HEK293 (cell line): ENCODE measurements around the gene CAPNS1.

ENCODE experiments used
- FEZF1 ChIP-seq: fragments of 450-650 bp; formaldehyde crosslinking; IDR thresholded peaks from 2 replicates; pipeline ENCODE4 v1.5.1; 2016; ENCODE audit warnings: missing biosample characterization, missing genetic modification characterization
- KLF16 ChIP-seq: fragments of 450-650 bp; formaldehyde crosslinking; IDR thresholded peaks from 2 replicates; pipeline ENCODE4 v1.5.1; 2017; ENCODE audit warnings: missing biosample characterization, missing genetic modification characterization
- MYNN ChIP-seq: fragments of 450-650 bp; formaldehyde crosslinking; IDR thresholded peaks from 2 replicates; pipeline ENCODE4 v1.5.1; 2016; ENCODE audit warnings: missing biosample characterization, missing genetic modification characterization, borderline replicate concordance
- PBX3 ChIP-seq: sonication (generic); formaldehyde crosslinking; IDR thresholded peaks from 2 replicates; pipeline ENCODE4 v1.8.1; 2022; ENCODE audit warnings: mild to moderate bottlenecking, moderate library complexity, missing genetic modification reagents
- SCRT1 ChIP-seq: fragments of 450-650 bp; formaldehyde crosslinking; IDR thresholded peaks from 2 replicates; pipeline ENCODE4 v1.5.1; 2016; ENCODE audit warnings: missing biosample characterization, missing genetic modification characterization, borderline replicate concordance
- ZBTB1 ChIP-seq: fragments of 450-650 bp; formaldehyde crosslinking; IDR thresholded peaks from 2 replicates; pipeline ENCODE4 v1.5.1; 2016; ENCODE audit warnings: missing biosample characterization, missing genetic modification characterization
- ZBTB11 ChIP-seq: fragments of 450-650 bp; formaldehyde crosslinking; conservative IDR thresholded peaks from 2 replicates; pipeline ENCODE4 v1.5.1; 2016; ENCODE audit warnings: low read depth, missing biosample characterization, missing genetic modification characterization
- ZBTB17 ChIP-seq: fragments of 450-650 bp; formaldehyde crosslinking; IDR thresholded peaks from 2 replicates; pipeline ENCODE4 v1.5.1; 2016; ENCODE audit warnings: missing biosample characterization, missing genetic modification characterization
- ZBTB20 ChIP-seq: fragments of 450-650 bp; formaldehyde crosslinking; IDR thresholded peaks from 2 replicates; pipeline ENCODE4 v1.5.1; 2016; ENCODE audit warnings: missing biosample characterization, missing genetic modification characterization
- ZNF146 ChIP-seq: fragments of 450-650 bp; formaldehyde crosslinking; IDR thresholded peaks from 2 replicates; pipeline ENCODE4 v1.5.1; 2016; ENCODE audit warnings: missing biosample characterization, missing genetic modification characterization
- ZNF214 ChIP-seq: fragments of 450-650 bp; formaldehyde crosslinking; IDR thresholded peaks from 2 replicates; pipeline ENCODE4 v1.5.1; 2017; ENCODE audit warnings: missing biosample characterization, mild to moderate bottlenecking, missing genetic modification characterization, borderline replicate concordance
- ZNF221 ChIP-seq: fragments of 450-650 bp; formaldehyde crosslinking; IDR thresholded peaks from 2 replicates; pipeline ENCODE4 v1.5.1; 2017; ENCODE audit warnings: missing biosample characterization, missing genetic modification characterization, borderline replicate concordance
- ZNF223 ChIP-seq: fragments of 450-650 bp; formaldehyde crosslinking; IDR thresholded peaks from 2 replicates; pipeline ENCODE4 v1.5.1; 2016; ENCODE audit warnings: missing biosample characterization, missing genetic modification characterization
- ZNF416 ChIP-seq: fragments of 450-650 bp; formaldehyde crosslinking; IDR thresholded peaks from 2 replicates; pipeline ENCODE4 v1.5.1; 2016; ENCODE audit warnings: missing biosample characterization, missing genetic modification characterization
- ZNF514 ChIP-seq: fragments of 450-650 bp; formaldehyde crosslinking; IDR thresholded peaks from 2 replicates; pipeline ENCODE4 v1.5.1; 2016; ENCODE audit warnings: missing biosample characterization, missing genetic modification characterization
- ZNF530 ChIP-seq: fragments of 450-650 bp; formaldehyde crosslinking; IDR thresholded peaks from 2 replicates; pipeline ENCODE4 v1.5.1; 2016; ENCODE audit warnings: low read depth, missing biosample characterization, missing genetic modification characterization
- ZNF596 ChIP-seq: fragments of 450-650 bp; IDR thresholded peaks from 2 replicates; pipeline ENCODE4 v1.5.0; 2018; ENCODE audit warnings: missing biosample characterization, mild to moderate bottlenecking, missing genetic modification characterization, moderate library complexity
- ZNF707 ChIP-seq: fragments of 450-650 bp; formaldehyde crosslinking; IDR thresholded peaks from 2 replicates; pipeline ENCODE4 v1.5.1; 2016; ENCODE audit warnings: missing biosample characterization, missing genetic modification characterization
- ZNF792 ChIP-seq: fragments of 450-650 bp; formaldehyde crosslinking; IDR thresholded peaks from 2 replicates; pipeline ENCODE4 v1.5.1; 2016; ENCODE audit warnings: missing biosample characterization, missing genetic modification characterization
- ZSCAN23 ChIP-seq: fragments of 450-650 bp; formaldehyde crosslinking; IDR thresholded peaks from 2 replicates; pipeline ENCODE4 v1.5.1; 2016; ENCODE audit warnings: missing biosample characterization, missing genetic modification characterization
- TF ChIP-seq, protein P1 (sequence below): fragments of 450-650 bp; formaldehyde crosslinking; IDR thresholded peaks from 2 replicates; pipeline ENCODE4 v1.5.1; 2016; ENCODE audit warnings: missing biosample characterization, missing genetic modification characterization
- TF ChIP-seq, protein P2 (sequence below): fragments of 450-650 bp; formaldehyde crosslinking; IDR thresholded peaks from 2 replicates; pipeline ENCODE4 v1.5.1; 2016; ENCODE audit warnings: missing biosample characterization, missing genetic modification characterization
- TF ChIP-seq, protein P3 (sequence below): fragments of 450-650 bp; formaldehyde crosslinking; IDR thresholded peaks from 2 replicates; pipeline ENCODE4 v1.5.1; 2017; ENCODE audit warnings: missing biosample characterization, missing genetic modification characterization
- TF ChIP-seq, protein P4 (sequence below): fragments of 450-650 bp; formaldehyde crosslinking; IDR thresholded peaks from 2 replicates; pipeline ENCODE4 v1.5.1; 2016; ENCODE audit warnings: missing biosample characterization, missing genetic modification characterization
- TF ChIP-seq, protein P5 (sequence below): fragments of 450-650 bp; formaldehyde crosslinking; IDR thresholded peaks from 2 replicates; pipeline ENCODE4 v1.5.1; 2017; ENCODE audit warnings: missing biosample characterization, missing genetic modification characterization

CAPNS1 gene

GRCh38 chr19:36169084-36169760 lies 29.4 kb downstream of the CAPNS1 start (continued):
- TF ChIP-seq, protein P1, sequence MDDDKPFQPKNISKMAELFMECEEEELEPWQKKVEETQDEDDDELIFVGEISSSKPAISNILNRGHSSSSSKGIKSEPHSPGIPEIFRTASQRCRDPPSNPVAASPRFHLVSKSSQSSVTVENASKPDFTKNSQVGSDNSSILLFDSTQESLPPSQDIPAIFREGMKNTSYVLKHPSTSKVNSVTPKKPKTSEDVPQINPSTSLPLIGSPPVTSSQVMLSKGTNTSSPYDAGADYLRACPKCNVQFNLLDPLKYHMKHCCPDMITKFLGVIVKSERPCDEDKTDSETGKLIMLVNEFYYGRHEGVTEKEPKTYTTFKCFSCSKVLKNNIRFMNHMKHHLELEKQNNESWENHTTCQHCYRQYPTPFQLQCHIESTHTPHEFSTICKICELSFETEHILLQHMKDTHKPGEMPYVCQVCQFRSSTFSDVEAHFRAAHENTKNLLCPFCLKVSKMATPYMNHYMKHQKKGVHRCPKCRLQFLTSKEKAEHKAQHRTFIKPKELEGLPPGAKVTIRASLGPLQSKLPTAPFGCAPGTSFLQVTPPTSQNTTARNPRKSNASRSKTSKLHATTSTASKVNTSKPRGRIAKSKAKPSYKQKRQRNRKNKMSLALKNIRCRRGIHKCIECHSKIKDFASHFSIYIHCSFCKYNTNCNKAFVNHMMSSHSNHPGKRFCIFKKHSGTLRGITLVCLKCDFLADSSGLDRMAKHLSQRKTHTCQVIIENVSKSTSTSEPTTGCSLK (tag by site-specific recombination): no peak
- peak; percentile 90 for TF ChIP-seq ZNF596
- peak; percentile 70; the same call in 1 of the 2 replicates for TF ChIP-seq ZSCAN23 (tag by site-specific recombination)
- TF ChIP-seq ZNF221: no peak
- TF ChIP-seq ZNF530 (tag by site-specific recombination): no peak
- TF ChIP-seq, protein P2, sequence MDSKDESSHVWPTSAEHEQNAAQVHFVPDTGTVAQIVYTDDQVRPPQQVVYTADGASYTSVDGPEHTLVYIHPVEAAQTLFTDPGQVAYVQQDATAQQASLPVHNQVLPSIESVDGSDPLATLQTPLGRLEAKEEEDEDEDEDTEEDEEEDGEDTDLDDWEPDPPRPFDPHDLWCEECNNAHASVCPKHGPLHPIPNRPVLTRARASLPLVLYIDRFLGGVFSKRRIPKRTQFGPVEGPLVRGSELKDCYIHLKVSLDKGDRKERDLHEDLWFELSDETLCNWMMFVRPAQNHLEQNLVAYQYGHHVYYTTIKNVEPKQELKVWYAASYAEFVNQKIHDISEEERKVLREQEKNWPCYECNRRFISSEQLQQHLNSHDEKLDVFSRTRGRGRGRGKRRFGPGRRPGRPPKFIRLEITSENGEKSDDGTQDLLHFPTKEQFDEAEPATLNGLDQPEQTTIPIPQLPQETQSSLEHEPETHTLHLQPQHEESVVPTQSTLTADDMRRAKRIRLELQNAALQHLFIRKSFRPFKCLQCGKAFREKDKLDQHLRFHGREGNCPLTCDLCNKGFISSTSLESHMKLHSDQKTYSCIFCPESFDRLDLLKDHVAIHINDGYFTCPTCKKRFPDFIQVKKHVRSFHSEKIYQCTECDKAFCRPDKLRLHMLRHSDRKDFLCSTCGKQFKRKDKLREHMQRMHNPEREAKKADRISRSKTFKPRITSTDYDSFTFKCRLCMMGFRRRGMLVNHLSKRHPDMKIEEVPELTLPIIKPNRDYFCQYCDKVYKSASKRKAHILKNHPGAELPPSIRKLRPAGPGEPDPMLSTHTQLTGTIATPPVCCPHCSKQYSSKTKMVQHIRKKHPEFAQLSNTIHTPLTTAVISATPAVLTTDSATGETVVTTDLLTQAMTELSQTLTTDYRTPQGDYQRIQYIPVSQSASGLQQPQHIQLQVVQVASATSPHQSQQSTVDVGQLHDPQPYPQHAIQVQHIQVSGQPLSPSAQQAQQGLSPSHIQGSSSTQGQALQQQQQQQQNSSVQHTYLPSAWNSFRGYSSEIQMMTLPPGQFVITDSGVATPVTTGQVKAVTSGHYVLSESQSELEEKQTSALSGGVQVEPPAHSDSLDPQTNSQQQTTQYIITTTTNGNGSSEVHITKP (tag by site-specific recombination): peak; percentile 61
- TF ChIP-seq FEZF1 (tag by site-specific recombination): peak; percentile 87
- TF ChIP-seq, protein P3, sequence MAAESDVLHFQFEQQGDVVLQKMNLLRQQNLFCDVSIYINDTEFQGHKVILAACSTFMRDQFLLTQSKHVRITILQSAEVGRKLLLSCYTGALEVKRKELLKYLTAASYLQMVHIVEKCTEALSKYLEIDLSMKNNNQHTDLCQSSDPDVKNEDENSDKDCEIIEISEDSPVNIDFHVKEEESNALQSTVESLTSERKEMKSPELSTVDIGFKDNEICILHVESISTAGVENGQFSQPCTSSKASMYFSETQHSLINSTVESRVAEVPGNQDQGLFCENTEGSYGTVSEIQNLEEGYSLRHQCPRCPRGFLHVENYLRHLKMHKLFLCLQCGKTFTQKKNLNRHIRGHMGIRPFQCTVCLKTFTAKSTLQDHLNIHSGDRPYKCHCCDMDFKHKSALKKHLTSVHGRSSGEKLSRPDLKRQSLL (tag by site-specific recombination): peak; percentile 75; the same call in 1 of the 2 replicates
- peak; percentile 37; the same call in 1 of the 2 replicates for TF ChIP-seq ZBTB11 (tag by site-specific recombination)
- TF ChIP-seq ZBTB20 (tag by site-specific recombination): peak; percentile 77
- TF ChIP-seq, protein P4, sequence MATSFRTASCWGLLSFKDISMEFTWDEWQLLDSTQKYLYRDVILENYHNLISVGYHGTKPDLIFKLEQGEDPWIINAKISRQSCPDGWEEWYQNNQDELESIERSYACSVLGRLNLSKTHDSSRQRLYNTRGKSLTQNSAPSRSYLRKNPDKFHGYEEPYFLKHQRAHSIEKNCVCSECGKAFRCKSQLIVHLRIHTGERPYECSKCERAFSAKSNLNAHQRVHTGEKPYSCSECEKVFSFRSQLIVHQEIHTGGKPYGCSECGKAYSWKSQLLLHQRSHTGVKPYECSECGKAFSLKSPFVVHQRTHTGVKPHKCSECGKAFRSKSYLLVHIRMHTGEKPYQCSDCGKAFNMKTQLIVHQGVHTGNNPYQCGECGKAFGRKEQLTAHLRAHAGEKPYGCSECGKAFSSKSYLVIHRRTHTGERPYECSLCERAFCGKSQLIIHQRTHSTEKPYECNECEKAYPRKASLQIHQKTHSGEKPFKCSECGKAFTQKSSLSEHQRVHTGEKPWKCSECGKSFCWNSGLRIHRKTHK (tag by site-specific recombination): no peak
- TF ChIP-seq ZNF416 (tag by site-specific recombination): no peak
- TF ChIP-seq ZNF792 (tag by site-specific recombination): peak; percentile 98
- TF ChIP-seq PBX3 (CRISPR knock-in tag): no peak
- peak; percentile 58; the same call in 1 of the 2 replicates for TF ChIP-seq SCRT1 (tag by site-specific recombination)
- TF ChIP-seq, protein P5, sequence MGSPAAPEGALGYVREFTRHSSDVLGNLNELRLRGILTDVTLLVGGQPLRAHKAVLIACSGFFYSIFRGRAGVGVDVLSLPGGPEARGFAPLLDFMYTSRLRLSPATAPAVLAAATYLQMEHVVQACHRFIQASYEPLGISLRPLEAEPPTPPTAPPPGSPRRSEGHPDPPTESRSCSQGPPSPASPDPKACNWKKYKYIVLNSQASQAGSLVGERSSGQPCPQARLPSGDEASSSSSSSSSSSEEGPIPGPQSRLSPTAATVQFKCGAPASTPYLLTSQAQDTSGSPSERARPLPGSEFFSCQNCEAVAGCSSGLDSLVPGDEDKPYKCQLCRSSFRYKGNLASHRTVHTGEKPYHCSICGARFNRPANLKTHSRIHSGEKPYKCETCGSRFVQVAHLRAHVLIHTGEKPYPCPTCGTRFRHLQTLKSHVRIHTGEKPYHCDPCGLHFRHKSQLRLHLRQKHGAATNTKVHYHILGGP (tag by site-specific recombination): no peak
- no peak for TF ChIP-seq ZNF707 (tag by site-specific recombination)
- TF ChIP-seq KLF16 (tag by site-specific recombination): 0 out of 2 replicates have a peak, but pooled peaks have one; percentile 13
- TF ChIP-seq ZNF223 (tag by site-specific recombination): no peak
- no peak for TF ChIP-seq ZNF514 (tag by site-specific recombination)
- TF ChIP-seq MYNN (tag by site-specific recombination): no peak
- peak; percentile 88 for TF ChIP-seq ZBTB17
- TF ChIP-seq ZBTB1: no peak
- no peak for TF ChIP-seq ZNF214 (tag by site-specific recombination)
- TF ChIP-seq ZNF146 (tag by site-specific recombination): no peak
